Measurements from ENCODE around the gene DDX54. TPM values are rescaled to one million over a fixed set of nuclear protein-coding genes. Genes with fewer than 3 reads are reported as not detected.
A peak's percentile ranks its signal among the peaks of the same experiment; 100 is the strongest.
"Not testable (repeated sequence)": the region's sequence is repeated elsewhere in the genome, so short reads cannot be mapped to it uniquely, and the experiment has no call there.

DDX54 gene
- total RNA-seq, 1 donor from 2014 or later = 36.9 TPM

GRCh38 chr12:113142886-113143332 is 42.4 kb downstream of the DDX54 start:
- peaks cover 2% of the 10 kb centered on the region for H3K27me3 Mint-ChIP-seq (ENCODE audit: insufficient read depth, low read depth)
- Histone ChIP-seq H3K9ac (no peak overlapping the region), H3K27me3 (no peaks in the 10 kb centered on the region), H2AFZ (replicated peaks) (no peak overlapping the region), H3K27ac (no peak overlapping the region), H4K20me1 (ENCODE audit: low read depth) (no peaks in the 10 kb centered on the region), H3K9me3 (ENCODE audit: low read depth) (no peaks in the 10 kb centered on the region), H3F3A (ENCODE audit: low read depth) (no peaks in the 10 kb centered on the region), H3K4me3 (no peak overlapping the region), H3K36me3 (no peaks in the 10 kb centered on the region), H3K4me2 (no peak overlapping the region), H3K4me1 (no peaks in the 10 kb centered on the region), H3K79me2 (ENCODE audit: low read depth) (no peaks in the 10 kb centered on the region)
- peaks cover 8% of the 10 kb centered on the region for H3K9me3 Mint-ChIP-seq
- peak overlapping the region; percentile 39 for H3K27ac Mint-ChIP-seq
- TF ChIP-seq CTCF (IDR thresholded peaks at IDR 0.05) = no peak
- no peak for TF ChIP-seq EZH2 (IDR thresholded peaks at IDR 0.05)
- no peak for TF ChIP-seq EZH2phosphoT487 (IDR thresholded peaks at IDR 0.05)
- no peak for DNase-seq (ENCODE audit: low spot score)
- no peak overlapping the region for H3K4me3 Mint-ChIP-seq
- H3K4me1 Mint-ChIP-seq = peaks cover 18% of the 10 kb centered on the region
- H3K36me3 Mint-ChIP-seq = no peaks in the 10 kb centered on the region

GRCh38 chr12:113142173-113142885 is 42.9 kb downstream of the DDX54 start:
- Histone ChIP-seq H3K4me1 (no peaks in the 10 kb centered on the region), H3K9me3 (ENCODE audit: low read depth) (no peaks in the 10 kb centered on the region), H3K4me3 (no peak overlapping the region), H4K20me1 (ENCODE audit: low read depth) (no peaks in the 10 kb centered on the region), H3K9ac (no peak overlapping the region), H2AFZ (replicated peaks) (no peak overlapping the region), H3F3A (ENCODE audit: low read depth) (no peaks in the 10 kb centered on the region), H3K27ac (no peak overlapping the region), H3K36me3 (no peaks in the 10 kb centered on the region), H3K79me2 (ENCODE audit: low read depth) (no peaks in the 10 kb centered on the region), H3K4me2 (no peak overlapping the region), H3K27me3 (no peaks in the 10 kb centered on the region)
- Mint-ChIP-seq H3K4me1 (peaks cover 18% of the 10 kb centered on the region), H3K27me3 (ENCODE audit: insufficient read depth, low read depth) (peaks cover 2% of the 10 kb centered on the region), H3K4me3 (no peak overlapping the region), H3K36me3 (no peaks in the 10 kb centered on the region), H3K27ac (peak overlapping the region; percentile 54), H3K9me3 (peaks cover 6% of the 10 kb centered on the region)
- TF ChIP-seq EZH2 (IDR thresholded peaks at IDR 0.05) (no peak), EZH2phosphoT487 (IDR thresholded peaks at IDR 0.05) (no peak), CTCF (IDR thresholded peaks at IDR 0.05) (no peak)
- no peak for DNase-seq (ENCODE audit: low spot score)

DNA sequence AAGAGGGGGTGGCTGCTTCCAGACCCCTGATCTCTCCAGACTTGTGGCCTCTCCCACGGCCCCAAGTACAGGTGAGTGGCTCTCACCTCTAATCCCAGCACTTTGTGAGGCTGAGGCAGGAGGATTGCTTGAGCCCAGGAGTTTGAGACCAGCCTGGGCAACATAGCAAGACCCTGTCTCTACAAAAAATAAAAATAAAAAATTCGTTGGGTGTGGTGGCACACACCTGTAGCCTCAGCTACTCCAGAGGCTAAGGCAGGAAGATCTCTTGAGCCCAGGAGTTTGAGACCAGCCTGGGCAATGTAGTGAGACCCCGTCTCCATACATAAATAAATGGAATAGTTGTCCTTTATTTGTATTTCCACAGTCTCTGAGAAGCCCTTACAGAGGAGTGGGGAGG is 43.6 kb downstream of the DDX54 start:
- not testable (repeated sequence) for H3K9me3 ChIP-seq (ENCODE audit: low read depth); H2AFZ ChIP-seq (replicated peaks); H3K9me3 Mint-ChIP-seq; H3K9ac ChIP-seq; H3K27ac ChIP-seq; H3K27me3 ChIP-seq; H3K4me2 ChIP-seq; H3K36me3 ChIP-seq; H3F3A ChIP-seq (ENCODE audit: low read depth); H3K4me1 ChIP-seq; H3K79me2 ChIP-seq (ENCODE audit: low read depth); H3K4me3 Mint-ChIP-seq; H3K27me3 Mint-ChIP-seq (ENCODE audit: insufficient read depth, low read depth); H3K36me3 Mint-ChIP-seq; DNase-seq (ENCODE audit: low spot score); H4K20me1 ChIP-seq (ENCODE audit: low read depth); H3K4me3 ChIP-seq
- Mint-ChIP-seq H3K27ac (peak overlapping the region; percentile 54), H3K4me1 (peaks cover 20% of the 10 kb centered on the region)

- H3K4me3 Mint-ChIP-seq = no peak overlapping the region
- TF ChIP-seq EZH2 (IDR thresholded peaks at IDR 0.05) = no peak
- no peak for TF ChIP-seq EZH2phosphoT487 (IDR thresholded peaks at IDR 0.05)
- no peak for TF ChIP-seq CTCF (IDR thresholded peaks at IDR 0.05)
Observed at GRCh38 chr12:113140706-113141105, 44.6 kb downstream of the DDX54 start.

More at GRCh38 chr12:113140706-113141105, 44.6 kb downstream of the DDX54 start:
- Mint-ChIP-seq H3K9me3 (no peaks in the 10 kb centered on the region), H3K27ac (peak overlapping the region; percentile 43), H3K27me3 (ENCODE audit: insufficient read depth, low read depth) (peaks cover 11% of the 10 kb centered on the region), H3K36me3 (no peaks in the 10 kb centered on the region), H3K4me1 (peaks cover 21% of the 10 kb centered on the region)
- H3K4me2 ChIP-seq = no peak overlapping the region
- no peaks in the 10 kb centered on the region for H3K9me3 ChIP-seq (ENCODE audit: low read depth)
- peaks cover 6% of the 10 kb centered on the region for H3K4me1 ChIP-seq
- peaks cover 9% of the 10 kb centered on the region for H3F3A ChIP-seq (ENCODE audit: low read depth)
- no peaks in the 10 kb centered on the region for H3K36me3 ChIP-seq
- no peak overlapping the region for H3K4me3 ChIP-seq
- H3K27ac ChIP-seq = no peak overlapping the region
- H3K79me2 ChIP-seq (ENCODE audit: low read depth) = no peaks in the 10 kb centered on the region
- H3K27me3 ChIP-seq = peaks cover 13% of the 10 kb centered on the region
- no peak for DNase-seq (ENCODE audit: low spot score)
- H3K9ac ChIP-seq = no peak overlapping the region
- H4K20me1 ChIP-seq (ENCODE audit: low read depth) = no peaks in the 10 kb centered on the region
- H2AFZ ChIP-seq (replicated peaks) = no peak overlapping the region
